Nephron (organoid): Measurements from ENCODE around the gene CWC27.
A peak's percentile ranks its signal among the peaks of the same experiment; 100 is the strongest.

Source experiments
- H3K27ac Mint-ChIP-seq, 3 experiments: 2 replicates each; pipeline ENCODE4 v1.8.0; 2020; ENCODE audit warnings: mixed read lengths in 3 of 3, mild to moderate bottlenecking in 2 of 3, moderate library complexity in 1 of 3
- H3K27me3 Mint-ChIP-seq: 2 replicates; pipeline ENCODE4 v1.8.0; 2021; ENCODE audit warnings: low read depth, mild to moderate bottlenecking, moderate library complexity, mixed read lengths
- H3K36me3 Mint-ChIP-seq: 2 replicates; pipeline ENCODE4 v1.8.0; 2020; ENCODE audit warnings: low read depth, mixed read lengths
- H3K4me1 Mint-ChIP-seq: 2 replicates; pipeline ENCODE4 v1.8.0; 2020; ENCODE audit warnings: mixed read lengths
- H3K4me3 Mint-ChIP-seq, 3 experiments: 2 replicates each; pipeline ENCODE4 v1.8.0; 2020; ENCODE audit warnings: mild to moderate bottlenecking in 3 of 3, mixed read lengths in 3 of 3, moderate library complexity in 2 of 3
- H3K9me3 Mint-ChIP-seq: 2 replicates; pipeline ENCODE4 v1.8.0; 2020; ENCODE audit warnings: mixed read lengths
- TF ChIP-seq, protein P1 (sequence below), 3 experiments: fragments of 200-600 bp; sonication (generic); IDR thresholded peaks; one replicate each; pipeline ENCODE4 v1.5.0; 2021; ENCODE audit warnings: antibody characterized with exemption in 3 of 3; ENCODE audit not compliant: unreplicated experiment in 3 of 3

The CWC27 gene

DNA sequence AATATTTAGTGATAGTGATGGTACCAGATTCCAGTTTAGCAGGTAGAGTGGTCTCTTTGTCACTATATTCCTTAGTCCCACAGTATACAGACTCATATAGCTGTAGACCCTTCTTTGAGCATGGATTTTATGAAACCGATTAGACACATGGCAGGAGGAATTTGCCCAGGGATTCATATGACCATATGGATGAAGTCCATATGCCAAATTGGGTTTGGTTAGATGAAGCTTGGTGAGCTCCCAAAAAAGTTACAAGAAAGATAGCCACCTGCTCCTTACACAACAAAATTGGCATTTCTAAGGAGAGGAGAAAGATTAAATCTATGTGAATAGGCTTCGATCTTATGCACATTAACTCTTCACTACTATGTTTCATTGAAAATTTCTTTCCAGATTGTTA lies 211.4 kb downstream of the CWC27 start:
- peak overlapping the region in 1 of 3 experiments; percentile 47 for H3K27ac Mint-ChIP-seq
- no peak overlapping the region for H3K4me3 Mint-ChIP-seq
- H3K9me3 Mint-ChIP-seq = no peaks in the 10 kb centered on the region
- H3K36me3 Mint-ChIP-seq = peaks cover 25% of the 10 kb centered on the region
- H3K4me1 Mint-ChIP-seq = peaks cover 12% of the 10 kb centered on the region
- H3K27me3 Mint-ChIP-seq = no peaks in the 10 kb centered on the region
- TF ChIP-seq, protein P1, sequence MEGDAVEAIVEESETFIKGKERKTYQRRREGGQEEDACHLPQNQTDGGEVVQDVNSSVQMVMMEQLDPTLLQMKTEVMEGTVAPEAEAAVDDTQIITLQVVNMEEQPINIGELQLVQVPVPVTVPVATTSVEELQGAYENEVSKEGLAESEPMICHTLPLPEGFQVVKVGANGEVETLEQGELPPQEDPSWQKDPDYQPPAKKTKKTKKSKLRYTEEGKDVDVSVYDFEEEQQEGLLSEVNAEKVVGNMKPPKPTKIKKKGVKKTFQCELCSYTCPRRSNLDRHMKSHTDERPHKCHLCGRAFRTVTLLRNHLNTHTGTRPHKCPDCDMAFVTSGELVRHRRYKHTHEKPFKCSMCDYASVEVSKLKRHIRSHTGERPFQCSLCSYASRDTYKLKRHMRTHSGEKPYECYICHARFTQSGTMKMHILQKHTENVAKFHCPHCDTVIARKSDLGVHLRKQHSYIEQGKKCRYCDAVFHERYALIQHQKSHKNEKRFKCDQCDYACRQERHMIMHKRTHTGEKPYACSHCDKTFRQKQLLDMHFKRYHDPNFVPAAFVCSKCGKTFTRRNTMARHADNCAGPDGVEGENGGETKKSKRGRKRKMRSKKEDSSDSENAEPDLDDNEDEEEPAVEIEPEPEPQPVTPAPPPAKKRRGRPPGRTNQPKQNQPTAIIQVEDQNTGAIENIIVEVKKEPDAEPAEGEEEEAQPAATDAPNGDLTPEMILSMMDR (IDR thresholded peaks at IDR 0.05; ENCODE audit: unreplicated experiment in 3 of 3) = no peak

DNA sequence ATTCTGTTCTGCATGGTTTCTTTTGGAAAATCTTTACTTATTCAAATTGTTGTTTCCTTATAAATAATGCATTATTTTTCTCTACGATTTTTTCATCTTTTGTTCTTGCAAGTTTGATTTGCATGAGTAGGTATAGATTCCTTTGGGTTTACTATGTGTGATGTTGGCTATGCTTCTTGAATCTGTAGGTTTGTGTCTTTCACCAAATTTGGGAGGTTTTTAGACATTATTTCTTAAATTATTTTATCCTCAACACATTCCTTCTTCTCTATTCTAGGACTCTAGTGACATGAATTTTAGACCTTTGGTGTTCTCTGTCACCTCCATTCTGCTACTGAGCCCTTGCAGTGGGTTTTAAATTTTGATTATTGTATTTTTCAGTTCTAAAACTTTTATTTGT lies 219.0 kb downstream of the CWC27 start:
- no peak overlapping the region for H3K4me3 Mint-ChIP-seq
- peaks cover 50% of the 10 kb centered on the region for H3K36me3 Mint-ChIP-seq
- no peaks in the 10 kb centered on the region for H3K27me3 Mint-ChIP-seq
- no peak overlapping the region for H3K27ac Mint-ChIP-seq
- TF ChIP-seq, protein P1 (IDR thresholded peaks at IDR 0.05; ENCODE audit: unreplicated experiment in 3 of 3) = no peak
- H3K9me3 Mint-ChIP-seq = peaks cover 27% of the 10 kb centered on the region
- peaks cover 12% of the 10 kb centered on the region for H3K4me1 Mint-ChIP-seq

DNA sequence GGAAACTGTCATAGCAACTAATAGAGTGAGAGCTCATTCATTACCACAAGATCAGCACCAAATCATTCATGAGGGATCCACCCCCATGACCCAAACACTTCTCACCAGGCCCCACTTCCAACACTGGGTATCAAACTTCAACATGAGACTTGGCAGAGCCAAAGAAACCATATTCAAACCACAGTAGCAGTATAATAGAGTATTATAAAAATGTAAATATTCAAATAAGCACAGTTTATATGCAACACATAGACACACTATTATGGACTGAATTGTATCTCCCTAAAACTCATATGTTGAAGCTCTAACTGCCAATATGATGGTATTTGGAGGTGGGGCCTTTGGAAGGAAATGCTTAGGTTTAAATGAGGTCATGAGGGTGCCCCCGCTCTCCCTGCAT lies 240.5 kb downstream of the CWC27 start:
- TF ChIP-seq, protein P1 (IDR thresholded peaks at IDR 0.05; ENCODE audit: unreplicated experiment in 3 of 3) = no peak
- Mint-ChIP-seq H3K4me1 (peaks cover 20% of the 10 kb centered on the region), H3K4me3 (no peak overlapping the region), H3K9me3 (peaks cover 10% of the 10 kb centered on the region), H3K27ac (no peak overlapping the region), H3K36me3 (peaks cover 13% of the 10 kb centered on the region), H3K27me3 (no peaks in the 10 kb centered on the region)

DNA sequence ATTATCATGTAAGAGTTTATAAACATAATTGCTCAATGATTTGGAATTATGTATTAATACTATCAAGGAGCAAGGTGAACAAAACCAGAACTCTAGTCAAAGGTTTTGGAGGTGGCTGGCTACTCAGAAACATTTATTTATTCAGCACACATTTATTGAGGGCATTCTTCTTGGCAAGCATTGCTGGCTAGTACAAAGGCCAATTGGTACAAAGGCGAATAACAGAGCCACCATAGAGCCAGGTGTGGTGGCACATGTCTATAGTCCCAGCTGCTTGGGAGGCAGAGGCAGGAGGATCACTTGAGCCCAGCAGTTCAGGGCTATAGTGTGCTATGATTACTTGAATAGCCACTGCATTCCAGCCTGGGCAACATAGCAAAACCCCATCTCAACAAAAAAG lies 242.1 kb downstream of the CWC27 start:
- Mint-ChIP-seq H3K36me3 (peaks cover 9% of the 10 kb centered on the region), H3K9me3 (peaks cover 6% of the 10 kb centered on the region), H3K4me1 (peaks cover 36% of the 10 kb centered on the region), H3K4me3 (no peak overlapping the region), H3K27me3 (no peaks in the 10 kb centered on the region), H3K27ac (peak overlapping the region; percentile 6 to 55 (median 13))
- TF ChIP-seq, protein P1 (IDR thresholded peaks at IDR 0.05; ENCODE audit: unreplicated experiment in 3 of 3) = no peak

DNA sequence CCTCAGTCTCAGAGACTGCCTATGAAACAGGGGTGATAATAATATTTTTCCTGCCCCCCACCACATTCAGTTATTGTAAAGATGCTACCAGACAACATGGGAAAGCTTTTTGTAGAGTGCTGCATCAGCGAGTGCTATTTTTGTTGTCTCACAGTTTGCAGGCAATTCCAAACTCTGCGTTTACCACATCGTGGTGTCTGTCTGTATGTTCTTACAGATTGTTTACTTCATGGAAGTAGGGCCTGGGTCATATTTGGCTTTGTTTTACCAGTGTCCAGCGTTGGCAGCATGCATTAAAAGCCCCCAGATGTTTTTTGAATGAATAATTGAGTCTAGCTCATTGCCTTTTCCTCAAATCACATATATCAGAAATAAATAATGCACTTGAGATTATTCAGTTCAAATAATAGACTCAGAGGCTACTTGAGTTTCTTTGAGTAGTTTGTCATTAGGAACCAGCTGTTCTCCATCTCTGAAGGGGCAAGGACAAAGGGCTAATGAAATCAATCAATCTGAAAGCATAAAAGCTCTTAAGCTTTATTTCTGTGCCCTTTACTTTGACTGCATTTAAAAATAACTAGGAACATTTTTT lies 243.7 kb downstream of the CWC27 start:
- H3K27ac Mint-ChIP-seq = peak overlapping the region; percentile 24 to 57 (median 34)
- peaks cover 3% of the 10 kb centered on the region for H3K9me3 Mint-ChIP-seq
- H3K4me3 Mint-ChIP-seq = no peak overlapping the region
- TF ChIP-seq, protein P1 (IDR thresholded peaks at IDR 0.05; ENCODE audit: unreplicated experiment in 3 of 3) = no peak
- peaks cover 4% of the 10 kb centered on the region for H3K36me3 Mint-ChIP-seq
- no peaks in the 10 kb centered on the region for H3K27me3 Mint-ChIP-seq
- H3K4me1 Mint-ChIP-seq = peaks cover 40% of the 10 kb centered on the region

DNA sequence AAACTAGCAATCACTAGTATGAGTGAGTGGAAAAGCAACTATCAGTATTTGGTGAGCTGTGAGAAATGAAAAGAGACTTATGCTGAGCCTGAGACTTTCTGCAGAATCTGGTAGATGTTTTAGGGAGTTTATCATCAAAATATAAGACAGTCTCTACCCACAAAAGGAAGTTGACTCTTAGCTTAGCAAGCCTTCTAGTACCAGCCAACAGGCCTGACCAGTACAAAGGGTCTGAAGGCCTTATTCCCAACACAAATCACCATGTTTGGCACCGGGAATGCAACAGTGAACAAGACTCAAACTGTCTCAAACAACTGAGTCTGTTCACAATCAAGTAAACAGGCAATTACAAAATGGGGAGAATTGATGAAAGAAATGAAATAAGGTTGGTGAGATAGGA lies 244.4 kb downstream of the CWC27 start:
- TF ChIP-seq, protein P1 (IDR thresholded peaks at IDR 0.05; ENCODE audit: unreplicated experiment in 3 of 3) = no peak
- no peak overlapping the region for H3K4me3 Mint-ChIP-seq
- H3K36me3 Mint-ChIP-seq = peaks cover 2% of the 10 kb centered on the region
- peaks cover 44% of the 10 kb centered on the region for H3K4me1 Mint-ChIP-seq
- peak overlapping the region; percentile 24 to 57 (median 34) for H3K27ac Mint-ChIP-seq
- H3K27me3 Mint-ChIP-seq = no peaks in the 10 kb centered on the region
- H3K9me3 Mint-ChIP-seq = peaks cover 2% of the 10 kb centered on the region
